CD4-positive, alpha-beta T cell treated with Interleukin-10 for 1 hour (primary cell): Measurements from ENCODE around the gene STUB1.

ENCODE experiments used
- DNase-seq: peaks from one replicate; pipeline ENCODE4 v3.0.0-alpha.2; 2020

Gene STUB1

GRCh38 chr16:714558-715476 is 34.6 kb downstream of the STUB1 start, which contains the start of gene METRN:
METRN (plus strand) TSS chr16:715118; CDS start chr16:715290, 172 bp downstream.
- DNase-seq: peak; percentile 90

GRCh38 chr16:715477-716199 is 35.4 kb downstream of the STUB1 start:
- DNase-seq: no peak

- DNase-seq: no peak
These were observed 36.0 kb downstream of the STUB1 start for GRCh38 chr16:716200-716568.

GRCh38 chr16:716768-717325 is 36.6 kb downstream of the STUB1 start:
- no peak for DNase-seq

- DNase-seq: no peak
These were observed 37.4 kb downstream of the STUB1 start for GRCh38 chr16:717450-718245.

- no peak for DNase-seq
These were observed 38.2 kb downstream of the STUB1 start for GRCh38 chr16:718389-718788.

GRCh38 chr16:718922-719321 is 38.7 kb downstream of the STUB1 start:
- no peak for DNase-seq

GRCh38 chr16:719815-720446 is 39.7 kb downstream of the STUB1 start:
- no peak for DNase-seq

- DNase-seq: no peak
These were observed 40.3 kb downstream of the STUB1 start for GRCh38 chr16:720447-720989.

GRCh38 chr16:720990-721764 is 41.0 kb downstream of the STUB1 start, which contains the start of gene ANTKMT:
ANTKMT (plus strand) TSS chr16:721146; CDS start chr16:721275, 129 bp downstream.
- DNase-seq: peak; percentile 82

- no peak for DNase-seq
These were observed 41.7 kb downstream of the STUB1 start for GRCh38 chr16:721765-722540.

- DNase-seq: no peak
These were observed 42.8 kb downstream of the STUB1 start for GRCh38 chr16:722835-723633.

GRCh38 chr16:723695-724094 is 43.5 kb downstream of the STUB1 start:
- DNase-seq: no peak

- DNase-seq: no peak
These were observed 44.2 kb downstream of the STUB1 start for GRCh38 chr16:724188-725040.

GRCh38 chr16:725041-725376 is 44.8 kb downstream of the STUB1 start:
- no peak for DNase-seq

GRCh38 chr16:725463-726187 is 45.4 kb downstream of the STUB1 start:
- no peak for DNase-seq

GRCh38 chr16:726188-726437 is 45.9 kb downstream of the STUB1 start:
- no peak for DNase-seq
